ENCODE data around the gene TOLLIP. TPM values are rescaled to one million over a fixed set of nuclear protein-coding genes. Genes with fewer than 3 reads are reported as not detected.

TOLLIP gene
- total and polyA plus RNA-seq, 2 of the 8 experiments (the other 6 are each of a cell fraction or from before 2014, with no cell fraction given) = 23.7 to 34.7 TPM

DNA sequence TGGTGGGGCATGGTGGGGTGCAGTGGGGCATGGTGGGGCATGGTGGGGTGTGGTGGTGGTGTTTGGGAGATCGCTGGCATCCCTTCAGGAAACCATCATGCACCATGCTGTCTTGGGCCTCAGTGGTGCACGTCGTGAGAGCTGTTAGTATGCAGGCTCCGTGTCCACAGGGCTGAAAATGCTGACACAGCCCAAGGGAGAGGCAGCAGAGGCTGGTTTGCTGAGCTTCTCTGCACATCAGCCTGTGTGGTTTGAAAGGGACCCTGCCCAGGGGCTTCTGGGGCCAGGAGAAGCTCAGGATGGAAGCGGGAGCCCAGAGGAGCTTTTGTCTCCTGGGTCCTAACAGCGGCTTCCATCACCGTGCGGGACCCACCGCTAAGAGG, 56.3 kb downstream of the TOLLIP start (continued):
- TF ChIP-seq SIN3A (conservative IDR thresholded peaks at IDR 0.05 in 1 of 2, IDR thresholded peaks at IDR 0.05 in 1 of 2; ENCODE audit: low read depth in 1 of 2, low read length in 2 of 2) = no peak
- TF ChIP-seq, protein P1, sequence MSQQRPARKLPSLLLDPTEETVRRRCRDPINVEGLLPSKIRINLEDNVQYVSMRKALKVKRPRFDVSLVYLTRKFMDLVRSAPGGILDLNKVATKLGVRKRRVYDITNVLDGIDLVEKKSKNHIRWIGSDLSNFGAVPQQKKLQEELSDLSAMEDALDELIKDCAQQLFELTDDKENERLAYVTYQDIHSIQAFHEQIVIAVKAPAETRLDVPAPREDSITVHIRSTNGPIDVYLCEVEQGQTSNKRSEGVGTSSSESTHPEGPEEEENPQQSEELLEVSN (IDR thresholded peaks at IDR 0.05) = no peak
- TF ChIP-seq, protein P2, sequence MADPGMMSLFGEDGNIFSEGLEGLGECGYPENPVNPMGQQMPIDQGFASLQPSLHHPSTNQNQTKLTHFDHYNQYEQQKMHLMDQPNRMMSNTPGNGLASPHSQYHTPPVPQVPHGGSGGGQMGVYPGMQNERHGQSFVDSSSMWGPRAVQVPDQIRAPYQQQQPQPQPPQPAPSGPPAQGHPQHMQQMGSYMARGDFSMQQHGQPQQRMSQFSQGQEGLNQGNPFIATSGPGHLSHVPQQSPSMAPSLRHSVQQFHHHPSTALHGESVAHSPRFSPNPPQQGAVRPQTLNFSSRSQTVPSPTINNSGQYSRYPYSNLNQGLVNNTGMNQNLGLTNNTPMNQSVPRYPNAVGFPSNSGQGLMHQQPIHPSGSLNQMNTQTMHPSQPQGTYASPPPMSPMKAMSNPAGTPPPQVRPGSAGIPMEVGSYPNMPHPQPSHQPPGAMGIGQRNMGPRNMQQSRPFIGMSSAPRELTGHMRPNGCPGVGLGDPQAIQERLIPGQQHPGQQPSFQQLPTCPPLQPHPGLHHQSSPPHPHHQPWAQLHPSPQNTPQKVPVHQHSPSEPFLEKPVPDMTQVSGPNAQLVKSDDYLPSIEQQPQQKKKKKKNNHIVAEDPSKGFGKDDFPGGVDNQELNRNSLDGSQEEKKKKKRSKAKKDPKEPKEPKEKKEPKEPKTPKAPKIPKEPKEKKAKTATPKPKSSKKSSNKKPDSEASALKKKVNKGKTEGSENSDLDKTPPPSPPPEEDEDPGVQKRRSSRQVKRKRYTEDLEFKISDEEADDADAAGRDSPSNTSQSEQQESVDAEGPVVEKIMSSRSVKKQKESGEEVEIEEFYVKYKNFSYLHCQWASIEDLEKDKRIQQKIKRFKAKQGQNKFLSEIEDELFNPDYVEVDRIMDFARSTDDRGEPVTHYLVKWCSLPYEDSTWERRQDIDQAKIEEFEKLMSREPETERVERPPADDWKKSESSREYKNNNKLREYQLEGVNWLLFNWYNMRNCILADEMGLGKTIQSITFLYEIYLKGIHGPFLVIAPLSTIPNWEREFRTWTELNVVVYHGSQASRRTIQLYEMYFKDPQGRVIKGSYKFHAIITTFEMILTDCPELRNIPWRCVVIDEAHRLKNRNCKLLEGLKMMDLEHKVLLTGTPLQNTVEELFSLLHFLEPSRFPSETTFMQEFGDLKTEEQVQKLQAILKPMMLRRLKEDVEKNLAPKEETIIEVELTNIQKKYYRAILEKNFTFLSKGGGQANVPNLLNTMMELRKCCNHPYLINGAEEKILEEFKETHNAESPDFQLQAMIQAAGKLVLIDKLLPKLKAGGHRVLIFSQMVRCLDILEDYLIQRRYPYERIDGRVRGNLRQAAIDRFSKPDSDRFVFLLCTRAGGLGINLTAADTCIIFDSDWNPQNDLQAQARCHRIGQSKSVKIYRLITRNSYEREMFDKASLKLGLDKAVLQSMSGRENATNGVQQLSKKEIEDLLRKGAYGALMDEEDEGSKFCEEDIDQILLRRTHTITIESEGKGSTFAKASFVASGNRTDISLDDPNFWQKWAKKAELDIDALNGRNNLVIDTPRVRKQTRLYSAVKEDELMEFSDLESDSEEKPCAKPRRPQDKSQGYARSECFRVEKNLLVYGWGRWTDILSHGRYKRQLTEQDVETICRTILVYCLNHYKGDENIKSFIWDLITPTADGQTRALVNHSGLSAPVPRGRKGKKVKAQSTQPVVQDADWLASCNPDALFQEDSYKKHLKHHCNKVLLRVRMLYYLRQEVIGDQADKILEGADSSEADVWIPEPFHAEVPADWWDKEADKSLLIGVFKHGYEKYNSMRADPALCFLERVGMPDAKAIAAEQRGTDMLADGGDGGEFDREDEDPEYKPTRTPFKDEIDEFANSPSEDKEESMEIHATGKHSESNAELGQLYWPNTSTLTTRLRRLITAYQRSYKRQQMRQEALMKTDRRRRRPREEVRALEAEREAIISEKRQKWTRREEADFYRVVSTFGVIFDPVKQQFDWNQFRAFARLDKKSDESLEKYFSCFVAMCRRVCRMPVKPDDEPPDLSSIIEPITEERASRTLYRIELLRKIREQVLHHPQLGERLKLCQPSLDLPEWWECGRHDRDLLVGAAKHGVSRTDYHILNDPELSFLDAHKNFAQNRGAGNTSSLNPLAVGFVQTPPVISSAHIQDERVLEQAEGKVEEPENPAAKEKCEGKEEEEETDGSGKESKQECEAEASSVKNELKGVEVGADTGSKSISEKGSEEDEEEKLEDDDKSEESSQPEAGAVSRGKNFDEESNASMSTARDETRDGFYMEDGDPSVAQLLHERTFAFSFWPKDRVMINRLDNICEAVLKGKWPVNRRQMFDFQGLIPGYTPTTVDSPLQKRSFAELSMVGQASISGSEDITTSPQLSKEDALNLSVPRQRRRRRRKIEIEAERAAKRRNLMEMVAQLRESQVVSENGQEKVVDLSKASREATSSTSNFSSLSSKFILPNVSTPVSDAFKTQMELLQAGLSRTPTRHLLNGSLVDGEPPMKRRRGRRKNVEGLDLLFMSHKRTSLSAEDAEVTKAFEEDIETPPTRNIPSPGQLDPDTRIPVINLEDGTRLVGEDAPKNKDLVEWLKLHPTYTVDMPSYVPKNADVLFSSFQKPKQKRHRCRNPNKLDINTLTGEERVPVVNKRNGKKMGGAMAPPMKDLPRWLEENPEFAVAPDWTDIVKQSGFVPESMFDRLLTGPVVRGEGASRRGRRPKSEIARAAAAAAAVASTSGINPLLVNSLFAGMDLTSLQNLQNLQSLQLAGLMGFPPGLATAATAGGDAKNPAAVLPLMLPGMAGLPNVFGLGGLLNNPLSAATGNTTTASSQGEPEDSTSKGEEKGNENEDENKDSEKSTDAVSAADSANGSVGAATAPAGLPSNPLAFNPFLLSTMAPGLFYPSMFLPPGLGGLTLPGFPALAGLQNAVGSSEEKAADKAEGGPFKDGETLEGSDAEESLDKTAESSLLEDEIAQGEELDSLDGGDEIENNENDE (IDR thresholded peaks at IDR 0.05; ENCODE audit: insufficient replicate concordance, low read length) = no peak
